RPMI8226 (cell line): ENCODE results near the gene ZEB1.
A peak's percentile ranks its signal among the peaks of the same experiment; 100 is the strongest.

Experiments used
- DNase-seq: peaks from one replicate; pipeline ENCODE4 v3.0.0-alpha.2; 2015

Gene ZEB1

DNA sequence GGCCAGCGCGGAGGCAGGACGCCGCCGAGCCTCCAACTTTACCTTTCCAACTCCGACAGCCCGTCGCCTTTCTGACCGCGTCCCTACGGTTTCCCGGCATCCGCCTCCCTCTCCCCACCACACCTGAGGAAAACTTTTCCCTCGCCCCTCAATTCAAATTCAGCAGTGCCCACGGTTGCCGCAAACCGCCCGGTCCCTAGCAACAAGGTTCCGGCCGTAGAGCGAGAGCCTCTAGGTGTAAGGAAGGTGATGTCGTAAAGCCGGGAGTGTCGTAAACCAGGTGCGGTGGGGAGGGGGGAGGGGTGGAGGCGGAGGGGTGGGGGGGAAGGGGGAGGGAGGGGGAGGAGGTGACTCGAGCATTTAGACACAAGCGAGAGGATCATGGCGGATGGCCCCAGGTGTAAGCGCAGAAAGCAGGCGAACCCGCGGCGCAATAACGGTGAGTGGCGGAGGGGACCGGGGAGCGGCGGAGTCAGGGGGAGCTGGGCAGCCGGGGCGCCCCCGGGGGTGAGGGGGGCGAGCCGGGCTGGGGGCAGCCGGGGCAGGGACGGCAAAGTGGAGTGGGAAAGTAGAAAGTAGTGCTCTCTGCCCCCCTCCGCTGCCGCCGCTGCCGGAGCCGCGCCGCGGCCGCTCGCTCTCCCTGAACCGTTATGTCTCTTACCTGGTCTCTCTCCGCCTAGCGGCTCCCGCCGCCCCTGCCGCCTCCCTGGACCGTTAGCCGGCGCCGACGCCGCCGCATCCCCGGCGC lies at the start of gene ZEB1:
TSS of gene ZEB1 (plus strand) at position 363 of the 748 bp plus-strand sequence. CDS start at position 382, 19 bp downstream.
- DNase-seq = peak; percentile 95

DNA sequence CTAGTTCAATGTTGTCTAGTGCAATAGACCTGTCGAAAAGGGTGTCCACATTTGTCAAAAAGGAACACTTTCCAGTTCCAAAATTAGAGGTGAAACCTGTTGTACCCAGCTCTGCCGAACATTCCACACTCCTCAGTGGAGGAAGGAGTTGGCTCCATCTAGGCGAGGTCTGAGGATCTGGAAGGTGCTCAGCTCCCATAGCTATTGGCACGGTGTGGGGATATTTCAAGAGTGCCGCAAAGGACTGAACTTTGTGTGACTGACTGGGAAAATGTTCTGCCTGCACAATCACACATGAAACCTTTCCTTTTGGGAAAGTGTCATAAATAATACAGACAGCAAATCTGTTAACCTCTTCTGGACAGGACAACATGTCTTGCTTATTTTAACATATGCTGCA lies 48.1 kb upstream of the ZEB1 start:
- DNase-seq = no peak

DNA sequence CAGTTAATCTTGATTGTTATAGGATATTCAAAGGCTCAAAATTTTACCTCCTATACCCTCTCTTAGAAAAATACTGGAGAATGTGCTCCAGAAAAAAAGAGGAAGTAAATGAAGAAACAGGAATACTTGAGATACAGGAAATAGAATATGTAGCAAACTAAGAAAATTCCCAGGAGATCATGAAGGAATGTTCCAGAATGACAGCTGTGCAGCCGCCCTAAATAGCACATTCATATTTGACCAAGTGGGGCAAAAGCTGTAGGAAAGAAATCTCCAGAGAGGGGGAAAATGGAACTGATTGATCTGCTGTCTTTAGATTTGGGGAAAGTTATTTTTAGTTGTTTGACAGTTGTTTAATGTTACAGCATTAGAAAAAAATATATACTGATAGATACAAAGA lies 46.2 kb upstream of the ZEB1 start:
- DNase-seq = no peak

DNA sequence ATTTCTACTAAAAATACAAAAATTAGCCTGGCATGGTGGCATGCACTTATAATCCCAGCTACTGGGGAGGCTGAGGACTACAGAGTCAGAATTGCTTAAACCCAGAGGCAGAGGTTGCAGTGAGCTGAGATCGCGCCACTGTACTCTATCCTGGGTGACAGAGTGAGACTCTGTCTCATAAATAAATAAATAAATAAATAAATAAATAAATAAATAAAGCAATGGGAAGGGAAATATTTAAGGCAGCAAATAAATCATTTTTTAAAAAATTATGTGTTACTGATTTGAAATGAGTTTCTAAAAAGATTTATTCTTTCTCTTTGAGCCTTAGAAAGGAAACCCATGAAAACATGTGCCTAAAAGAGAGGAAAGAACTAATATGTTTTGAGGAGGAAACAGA lies 45.2 kb upstream of the ZEB1 start:
- no peak for DNase-seq

DNA sequence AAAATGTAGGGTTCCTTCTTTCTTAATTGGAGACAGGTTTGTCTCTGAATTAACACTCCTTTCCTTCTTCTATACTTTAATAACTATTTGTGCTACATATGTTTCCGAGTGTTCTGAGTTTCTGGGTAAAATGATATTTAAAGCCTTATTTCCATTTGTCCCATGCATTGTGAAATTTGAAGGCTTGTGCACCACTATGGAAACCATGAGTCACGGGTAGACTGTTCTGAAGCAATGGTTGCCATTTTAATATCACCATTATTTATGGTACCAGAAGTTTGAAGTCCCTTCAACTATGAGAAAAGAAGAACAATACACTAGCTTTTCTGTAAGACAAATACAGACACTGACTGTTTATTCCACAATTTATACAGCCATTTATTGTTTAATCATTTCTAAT lies 44.7 kb upstream of the ZEB1 start:
- DNase-seq = no peak

DNA sequence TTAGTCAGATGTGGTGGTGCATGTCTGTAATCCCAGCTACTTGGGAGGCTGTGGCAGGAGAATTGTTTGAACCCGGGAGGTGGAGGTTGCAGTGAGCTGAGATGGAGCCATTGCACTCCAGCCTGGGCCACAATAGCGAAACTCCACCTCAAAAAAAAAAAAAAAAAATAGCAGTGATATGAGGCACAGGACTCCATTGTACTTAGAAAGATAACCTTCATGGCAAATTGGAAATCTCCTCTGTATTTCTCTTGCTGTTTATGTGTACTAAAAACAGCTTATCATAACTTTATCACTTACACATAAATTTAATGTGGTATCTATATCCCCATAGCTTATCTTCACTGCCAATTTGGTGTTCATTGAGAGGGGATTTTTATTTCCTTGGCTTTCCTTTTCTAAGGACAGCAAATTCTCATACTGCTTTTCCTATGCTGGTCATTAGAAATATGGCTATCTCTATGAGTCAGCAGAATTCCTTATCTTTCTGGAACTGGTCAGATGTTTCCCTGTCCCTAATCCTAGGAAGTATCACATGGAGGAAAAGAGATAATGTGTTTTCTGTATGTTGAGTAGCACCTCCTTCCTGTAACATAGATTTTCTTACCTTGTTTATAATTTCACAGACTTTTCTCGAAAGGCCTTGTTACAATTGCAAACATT lies 40.6 kb upstream of the ZEB1 start:
- no peak for DNase-seq

DNA sequence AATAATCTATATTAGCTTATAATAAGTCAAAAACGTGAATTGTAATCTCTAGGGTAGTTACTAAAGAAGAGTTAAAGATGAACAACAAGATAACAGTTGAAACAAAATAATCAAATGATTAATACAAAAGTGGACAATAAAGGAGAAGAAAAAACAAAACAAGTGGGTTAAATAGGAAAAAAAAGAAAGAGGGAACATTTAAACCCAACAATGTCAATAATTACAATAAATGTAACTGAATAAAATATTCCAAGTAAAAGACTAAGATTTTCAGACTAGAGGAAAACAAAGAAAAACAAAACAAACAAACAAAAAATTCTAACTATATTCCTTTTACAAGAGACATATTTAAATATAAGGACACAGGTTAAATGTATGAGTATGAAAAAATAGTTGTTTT lies 38.0 kb upstream of the ZEB1 start:
- DNase-seq = no peak

DNA sequence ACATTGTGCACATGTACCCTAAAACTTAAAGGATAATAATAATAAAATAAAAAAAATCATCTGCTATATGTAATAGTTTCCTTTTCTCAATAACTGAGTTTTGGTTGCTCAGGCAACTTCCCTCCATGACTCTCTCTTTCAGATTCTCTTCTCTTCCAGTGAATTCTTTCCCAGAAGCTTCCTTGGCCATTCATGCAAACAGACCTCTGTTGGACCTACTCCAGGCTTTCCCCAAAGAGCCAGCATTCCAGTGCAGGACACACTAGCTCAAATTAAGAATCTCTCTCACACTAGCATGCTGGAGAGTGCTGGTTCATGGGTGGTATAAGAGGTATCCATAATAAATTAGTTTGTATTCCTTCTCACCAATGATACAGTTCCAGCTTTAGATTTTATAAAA lies 31.0 kb upstream of the ZEB1 start:
- DNase-seq = no peak

DNA sequence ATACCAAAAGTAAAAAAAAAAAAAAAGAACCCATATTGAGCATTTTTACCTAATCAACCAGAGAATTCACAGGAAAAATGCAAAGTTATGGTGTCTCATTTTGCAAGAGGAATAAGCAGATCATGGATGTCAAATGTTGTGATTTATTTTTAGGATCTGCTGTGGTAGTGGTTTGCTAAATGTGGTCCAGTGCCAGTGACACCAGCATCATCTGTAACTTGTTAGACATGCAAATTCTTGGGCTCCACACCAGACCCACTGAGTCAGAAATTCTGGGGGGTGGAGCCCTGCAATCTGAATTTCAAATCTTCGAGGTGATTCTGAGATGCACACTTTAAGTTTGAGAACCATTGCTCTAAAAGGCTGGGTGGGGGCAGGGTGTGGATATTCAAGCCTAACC lies 30.1 kb upstream of the ZEB1 start:
- DNase-seq = no peak

DNA sequence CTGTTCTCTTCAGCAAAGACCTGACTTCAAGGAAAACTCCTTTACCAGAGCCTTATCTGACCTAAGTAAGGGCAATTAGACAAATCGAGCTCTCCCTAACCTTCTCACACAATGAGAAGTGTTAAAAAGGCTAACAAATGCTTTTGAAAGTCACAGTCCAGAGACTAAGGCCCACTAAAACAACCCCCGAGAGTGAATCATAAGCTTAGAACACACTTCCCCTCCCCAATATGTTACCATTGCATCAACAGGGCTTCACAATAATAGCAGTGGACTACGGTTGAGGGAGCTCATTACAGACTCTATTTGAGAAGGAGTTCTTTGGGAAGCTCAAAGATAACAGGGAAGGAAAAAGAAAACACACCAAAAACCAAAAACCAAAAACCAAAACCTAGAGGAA lies 28.6 kb upstream of the ZEB1 start:
- no peak for DNase-seq

DNA sequence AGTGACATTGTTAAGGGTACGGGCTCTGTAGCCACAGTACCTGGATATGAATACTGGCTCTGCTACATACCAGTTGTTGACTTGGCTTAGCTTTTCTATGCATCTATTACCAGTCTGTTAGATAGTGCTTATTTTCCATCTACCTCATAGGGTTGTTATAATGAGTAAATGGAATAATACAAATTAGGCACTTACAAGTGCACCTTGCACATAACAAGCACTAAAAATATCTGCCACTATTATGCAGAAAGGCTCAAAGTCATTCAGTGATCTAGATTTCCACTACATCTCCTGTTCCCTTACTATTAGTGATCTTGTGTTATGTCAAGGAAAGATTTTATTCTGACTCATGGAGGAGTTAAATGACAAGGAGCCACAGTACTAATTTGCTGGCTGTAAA lies 27.9 kb upstream of the ZEB1 start:
- no peak for DNase-seq

DNA sequence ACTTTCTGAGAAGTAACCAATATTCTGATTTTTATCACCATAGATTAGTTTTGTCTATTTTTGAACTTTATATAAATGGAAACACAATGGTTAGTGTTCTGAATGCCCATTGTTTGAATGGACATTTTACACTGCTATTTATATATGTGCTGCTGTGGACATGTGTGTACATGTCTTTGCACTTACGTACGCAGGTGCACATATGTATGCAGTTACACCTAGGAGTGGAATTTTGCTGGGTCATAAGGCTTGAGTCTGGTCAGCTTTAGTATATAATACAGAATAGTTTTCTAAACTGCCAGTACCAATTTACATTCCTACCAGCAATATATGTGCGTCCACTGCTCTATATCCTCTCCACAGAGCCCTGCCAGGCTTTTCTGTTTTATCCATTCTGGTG lies 24.5 kb upstream of the ZEB1 start:
- no peak for DNase-seq

DNA sequence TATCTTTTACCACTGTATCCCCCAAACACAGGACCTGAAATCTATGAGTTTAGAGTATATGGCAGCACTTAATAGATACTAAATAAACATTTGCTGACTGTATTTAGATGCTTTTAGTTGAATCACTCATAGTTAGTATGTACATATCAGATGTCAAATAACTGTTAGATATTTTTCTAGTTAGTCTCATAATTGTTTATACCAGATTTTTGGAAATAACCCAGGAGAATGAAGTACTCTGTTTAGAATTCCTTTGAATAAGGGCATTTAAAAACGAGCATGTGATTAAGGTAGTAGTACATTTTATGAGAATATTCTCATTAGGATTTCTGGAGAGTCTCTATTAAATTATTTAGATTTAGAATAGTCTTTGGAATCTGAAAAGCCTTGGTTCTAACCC lies 22.3 kb upstream of the ZEB1 start:
- no peak for DNase-seq

DNA sequence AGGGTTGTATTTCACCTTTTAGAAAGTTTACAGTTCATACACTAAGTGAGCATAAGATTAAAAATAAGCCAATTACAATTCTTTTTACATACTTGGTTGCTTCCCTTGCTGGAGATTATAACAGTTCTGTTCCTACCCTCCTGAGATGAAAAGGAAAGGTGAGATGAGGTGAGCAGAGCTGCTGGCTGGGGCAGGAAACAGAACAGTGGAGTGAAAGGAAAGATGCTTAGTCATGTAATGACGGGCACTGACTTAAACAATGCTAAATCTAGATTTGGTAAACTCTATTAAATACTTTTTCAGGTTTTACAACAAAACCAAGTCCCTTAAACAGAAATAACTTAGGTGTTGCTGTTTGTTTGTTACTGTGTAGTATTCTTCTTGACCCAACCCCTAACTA lies 19.9 kb upstream of the ZEB1 start:
- peak; percentile 31 for DNase-seq

DNA sequence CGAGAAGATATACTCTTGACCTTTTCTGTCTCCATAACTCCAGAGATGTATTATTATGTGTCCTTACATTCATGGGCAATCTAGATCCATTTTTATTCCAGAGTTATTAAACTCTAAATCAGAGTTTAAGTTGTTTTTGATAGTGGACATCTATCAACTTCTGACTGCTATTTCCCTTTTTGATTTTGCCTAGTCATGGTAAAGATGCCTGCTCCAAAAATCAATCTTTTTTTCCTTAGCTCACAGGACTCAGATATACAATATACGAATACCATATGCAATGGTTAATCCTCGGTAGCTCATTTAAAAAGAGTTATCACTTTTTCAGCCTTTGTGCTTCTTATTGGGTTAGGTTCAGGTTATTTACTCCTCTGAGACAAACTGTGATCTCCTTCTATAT lies 15.8 kb upstream of the ZEB1 start:
- no peak for DNase-seq

DNA sequence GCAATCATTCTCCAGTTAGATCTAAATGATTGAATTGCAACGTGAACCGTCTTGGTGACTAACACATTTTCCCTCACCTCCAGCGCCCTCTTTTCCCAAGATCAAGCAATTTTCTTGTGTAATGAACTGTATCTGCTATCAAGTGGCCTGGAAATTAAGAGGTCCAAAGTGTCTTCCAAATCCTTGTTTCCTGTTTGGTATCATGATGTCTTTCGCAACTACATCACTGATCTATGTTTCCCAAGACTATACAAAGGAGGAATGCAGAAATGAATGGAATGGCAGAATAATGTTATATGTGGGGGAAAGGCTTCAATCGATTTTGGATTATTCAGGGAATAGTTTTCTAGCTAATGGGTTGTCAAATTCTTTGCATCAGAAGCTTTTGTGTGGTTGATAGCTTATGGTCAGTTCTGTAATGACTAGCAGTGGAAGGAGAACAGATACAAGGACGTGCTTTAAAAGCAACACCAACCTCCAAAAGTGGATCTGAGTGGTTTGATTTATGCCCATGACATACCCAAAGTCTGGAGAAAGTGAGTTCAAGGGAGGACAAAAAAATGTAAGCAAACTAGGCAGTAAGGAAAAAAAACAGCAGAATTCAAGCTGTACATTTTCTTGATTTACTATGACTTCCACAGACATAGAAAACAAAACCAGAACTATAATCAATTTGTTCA lies 14.6 kb upstream of the ZEB1 start:
- no peak for DNase-seq

DNA sequence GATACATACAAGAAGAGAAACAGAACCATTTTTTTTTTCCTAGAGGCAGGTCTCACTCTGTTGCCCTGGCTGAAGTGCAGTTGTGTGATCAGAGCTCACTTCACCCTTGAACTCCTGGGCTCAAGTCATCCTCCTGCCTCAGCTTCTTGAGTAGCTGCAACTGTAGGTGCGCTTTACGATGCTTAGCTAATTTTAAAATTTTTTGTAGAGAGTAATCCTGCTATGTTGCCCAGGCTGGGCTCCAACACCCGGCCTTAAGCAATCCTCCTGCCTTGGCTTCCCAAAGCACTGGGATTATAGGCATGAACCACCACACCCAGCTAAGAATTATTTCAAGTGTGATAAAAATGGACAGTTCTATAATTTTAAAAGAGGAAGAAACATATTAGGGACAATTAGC lies 5.6 kb upstream of the ZEB1 start:
- DNase-seq = no peak

DNA sequence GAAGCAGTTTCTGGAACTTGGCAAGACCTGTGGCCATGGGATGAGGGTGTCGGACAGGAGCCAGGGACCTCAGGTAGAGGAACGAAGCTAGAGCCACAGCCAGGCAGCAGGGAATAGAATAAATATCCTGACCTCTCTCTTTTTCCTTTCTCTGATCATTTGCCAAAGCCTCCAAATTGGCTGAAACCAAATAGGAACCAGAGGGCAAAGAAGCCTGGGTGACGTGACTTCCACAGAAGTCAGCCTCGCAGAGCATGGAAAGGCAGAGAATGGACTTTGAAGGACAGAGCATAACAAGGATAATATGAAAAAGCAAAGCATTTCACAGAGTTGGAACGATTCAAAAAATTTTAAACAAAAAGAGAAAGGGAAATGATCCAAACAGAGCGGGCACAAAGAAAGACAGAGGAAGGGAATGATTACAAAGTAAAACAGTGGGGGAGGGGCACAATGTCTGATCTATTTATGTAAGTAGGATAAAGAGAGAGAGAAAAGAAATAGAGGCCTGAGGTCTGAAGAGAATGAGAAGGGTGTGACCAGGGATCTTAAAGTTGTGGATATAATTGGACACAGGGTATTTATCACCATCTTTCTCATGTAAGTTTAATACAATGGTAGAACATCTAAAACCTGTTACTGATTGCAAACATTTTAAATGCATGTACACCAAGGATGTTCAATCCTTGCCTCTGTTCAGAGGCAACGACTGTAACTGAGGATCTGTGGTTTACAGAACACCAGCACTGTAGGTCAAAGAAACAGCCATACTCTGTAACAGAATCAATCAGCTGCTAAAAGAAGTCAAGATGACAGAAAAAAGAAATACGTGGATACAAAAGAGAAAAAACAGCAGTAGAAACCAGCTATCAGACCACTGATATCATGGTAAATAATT lies 4.5 kb upstream of the ZEB1 start:
- no peak for DNase-seq

DNA sequence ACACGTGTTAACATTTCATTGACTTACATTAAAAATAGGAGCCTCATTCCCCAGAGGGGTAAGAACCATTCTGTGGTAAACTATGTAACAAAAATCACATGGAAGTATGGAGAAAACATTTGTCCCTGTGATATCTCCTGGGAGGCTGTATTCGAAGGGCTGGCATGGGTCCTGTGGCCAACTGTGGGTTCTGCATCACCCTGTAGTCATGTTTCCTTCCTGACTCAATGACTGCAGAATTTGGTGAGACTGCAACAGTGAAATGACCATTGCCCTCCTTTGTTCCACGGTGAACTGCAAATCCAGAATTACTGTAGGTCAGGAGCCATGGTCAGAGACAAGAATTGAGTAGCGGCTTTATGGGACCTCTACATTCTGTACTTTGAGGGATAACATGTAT lies 3.6 kb upstream of the ZEB1 start:
- no peak for DNase-seq

DNA sequence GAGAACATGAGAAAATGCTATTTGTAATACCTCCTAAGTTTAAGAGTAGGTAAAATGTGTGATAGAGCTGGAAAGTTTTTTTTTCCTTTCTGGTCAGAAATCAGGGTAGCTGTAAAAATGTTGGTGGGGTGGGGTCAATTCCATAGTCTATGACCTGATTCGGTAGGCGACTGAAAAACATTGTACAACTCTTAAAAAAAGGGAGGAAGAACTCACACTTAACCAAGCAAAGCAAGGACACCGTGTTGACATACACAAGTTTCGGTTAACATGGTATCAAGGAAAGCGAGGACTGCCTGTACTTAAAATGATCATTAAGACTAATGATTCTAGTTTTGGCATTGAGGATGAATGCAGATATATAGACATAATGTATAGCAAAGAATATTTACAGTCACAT lies 1.8 kb upstream of the ZEB1 start:
- no peak for DNase-seq

DNA sequence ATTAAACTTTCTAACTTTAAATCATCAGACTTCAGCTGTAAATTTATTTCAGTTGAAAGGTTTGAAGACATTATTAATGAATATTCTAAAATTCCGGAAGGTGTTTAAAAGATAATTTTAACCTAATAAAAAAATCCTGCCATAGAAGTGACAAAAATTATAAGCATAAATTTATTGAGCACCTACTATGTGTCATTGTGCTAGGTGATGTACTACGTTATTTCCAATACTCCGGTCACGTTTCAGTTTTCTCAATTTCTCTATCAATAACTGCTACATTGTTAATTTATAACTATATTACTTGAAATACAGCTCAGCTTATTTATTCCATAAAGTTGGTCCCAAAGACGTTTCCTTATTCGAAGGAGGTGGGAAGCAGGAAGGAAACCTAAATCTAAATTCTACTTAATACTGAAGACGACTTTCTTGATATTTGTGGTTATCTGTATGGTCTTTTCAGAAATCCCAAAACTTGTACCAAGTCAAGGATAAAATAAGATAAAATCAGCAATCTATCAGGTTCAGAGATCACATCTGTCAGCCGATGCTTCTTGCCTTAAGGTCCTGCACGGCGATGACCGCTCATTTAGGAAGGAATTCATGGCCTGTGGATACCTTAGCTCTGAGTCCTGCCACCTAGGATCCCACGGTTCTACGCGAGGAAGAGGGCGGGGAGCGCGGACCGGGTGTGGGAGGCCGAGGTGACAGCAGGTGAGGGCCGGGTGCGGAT lies 1.2 kb upstream of the ZEB1 start:
- peak; percentile 90 for DNase-seq

DNA sequence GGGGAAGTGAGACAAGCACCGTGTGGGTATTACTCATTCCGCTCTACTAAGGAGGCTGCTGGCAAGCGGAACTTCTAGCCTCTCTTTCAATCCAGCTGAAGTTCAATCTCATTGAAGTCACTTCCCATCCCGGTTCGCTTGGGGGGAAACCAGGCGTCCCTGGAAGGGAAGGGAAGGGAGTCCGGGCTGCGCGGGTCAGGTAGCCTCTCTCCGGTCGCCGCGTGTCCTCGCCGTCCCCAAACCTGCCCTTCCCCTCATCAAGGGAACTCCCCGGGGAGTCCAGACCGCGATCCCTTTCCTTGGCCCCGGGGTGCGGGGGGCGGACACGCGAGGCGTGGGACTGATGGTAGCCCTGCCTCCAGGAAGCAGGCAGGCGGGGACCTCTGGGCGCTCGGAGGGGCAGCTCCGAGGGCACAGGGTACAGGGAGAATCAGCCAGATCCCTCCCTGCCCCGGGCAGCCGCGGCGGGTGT lies 598 bp upstream of the ZEB1 start:
- DNase-seq = no peak
